Transverse colon (tissue), 3 donors: ENCODE data around the gene KLF17.

Source experiments
- EP300 ChIP-seq: sonication (generic); formaldehyde crosslinking; IDR thresholded peaks from one replicate; pipeline ENCODE4 v1.6.1; 2017; ENCODE audit warnings: antibody characterized with exemption, low read depth
- POLR2A ChIP-seq: fragments of 450-650 bp; IDR thresholded peaks from one replicate; pipeline ENCODE4 v1.6.1; 2016; ENCODE audit warnings: antibody characterized with exemption, mild to moderate bottlenecking, moderate library complexity
- TF ChIP-seq, protein P1 (sequence below), 5 experiments: fragments of 200-600 bp in 3 of 5; fragments of 450-650 bp in 2 of 5; sonication (generic) in 3 of 5; IDR thresholded peaks; 1 replicate in 2 of 5; 2 replicates in 3 of 5; pipeline ENCODE4 v1.5.1; 2016 to 2017; ENCODE audit warnings: antibody characterized with exemption in 5 of 5, inconsistent platforms in 3 of 5, mild to moderate bottlenecking in 2 of 5, moderate library complexity in 1 of 5

DNA sequence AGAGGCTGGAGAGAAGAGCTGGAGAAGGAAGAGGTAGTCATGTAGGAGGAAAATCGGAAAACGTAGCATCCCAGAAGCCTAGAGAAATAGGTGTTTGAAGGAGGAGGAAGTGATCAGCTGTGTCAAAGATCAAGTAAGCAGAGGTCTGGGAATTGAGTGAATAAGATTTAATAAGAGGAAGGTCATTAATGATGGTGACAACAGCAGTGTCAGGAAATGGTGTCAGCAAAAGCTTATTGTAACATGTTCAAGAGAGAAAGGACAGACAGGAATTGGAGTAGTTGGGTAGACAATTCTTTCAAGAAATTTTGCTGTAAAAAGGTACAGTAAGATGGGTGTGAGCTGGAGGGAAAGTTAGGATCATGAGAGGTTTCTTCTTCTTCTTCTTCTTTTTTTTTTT is 45.8 kb upstream of the KLF17 start:
- TF ChIP-seq EP300 (no peak), POLR2A (no peak)
- TF ChIP-seq, protein P1, sequence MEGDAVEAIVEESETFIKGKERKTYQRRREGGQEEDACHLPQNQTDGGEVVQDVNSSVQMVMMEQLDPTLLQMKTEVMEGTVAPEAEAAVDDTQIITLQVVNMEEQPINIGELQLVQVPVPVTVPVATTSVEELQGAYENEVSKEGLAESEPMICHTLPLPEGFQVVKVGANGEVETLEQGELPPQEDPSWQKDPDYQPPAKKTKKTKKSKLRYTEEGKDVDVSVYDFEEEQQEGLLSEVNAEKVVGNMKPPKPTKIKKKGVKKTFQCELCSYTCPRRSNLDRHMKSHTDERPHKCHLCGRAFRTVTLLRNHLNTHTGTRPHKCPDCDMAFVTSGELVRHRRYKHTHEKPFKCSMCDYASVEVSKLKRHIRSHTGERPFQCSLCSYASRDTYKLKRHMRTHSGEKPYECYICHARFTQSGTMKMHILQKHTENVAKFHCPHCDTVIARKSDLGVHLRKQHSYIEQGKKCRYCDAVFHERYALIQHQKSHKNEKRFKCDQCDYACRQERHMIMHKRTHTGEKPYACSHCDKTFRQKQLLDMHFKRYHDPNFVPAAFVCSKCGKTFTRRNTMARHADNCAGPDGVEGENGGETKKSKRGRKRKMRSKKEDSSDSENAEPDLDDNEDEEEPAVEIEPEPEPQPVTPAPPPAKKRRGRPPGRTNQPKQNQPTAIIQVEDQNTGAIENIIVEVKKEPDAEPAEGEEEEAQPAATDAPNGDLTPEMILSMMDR (IDR thresholded peaks at IDR 0.05): no peak
